Endodermal cell (in vitro differentiated cells): Measurements from ENCODE around the gene BCL6. TPM values are rescaled to one million over a fixed set of nuclear protein-coding genes. Genes with fewer than 3 reads are reported as not detected.
A peak's percentile ranks its signal among the peaks of the same experiment; 100 is the strongest.

Experiments used
- DNase-seq: peaks from one replicate; pipeline ENCODE4 v3.0.0-alpha.2; 2017
- H3K27ac ChIP-seq: 2 replicates; pipeline ENCODE4 v1.5.1; 2013; ENCODE audit warnings: mild to moderate bottlenecking, low read depth, low read length, moderate library complexity
- H3K27me3 ChIP-seq: 2 replicates; pipeline ENCODE4 v1.6.1; 2013; ENCODE audit warnings: mild to moderate bottlenecking, low read length, moderate library complexity; ENCODE audit not compliant: insufficient read depth, control insufficient read depth, poor library complexity, severe bottlenecking
- H3K36me3 ChIP-seq: 2 replicates; pipeline ENCODE4 v1.7.0; 2013; ENCODE audit warnings: mild to moderate bottlenecking, low read length, moderate library complexity; ENCODE audit not compliant: control insufficient read depth, insufficient read depth
- H3K4me1 ChIP-seq: one replicate; pipeline ENCODE4 v1.7.0; 2013; ENCODE audit warnings: low read length; ENCODE audit not compliant: control insufficient read depth, insufficient read depth
- H3K4me3 ChIP-seq: 2 replicates; pipeline ENCODE4 v1.5.1; 2013; ENCODE audit warnings: mild to moderate bottlenecking, low read length, moderate library complexity
- H3K9ac ChIP-seq: 2 replicates; pipeline ENCODE4 v1.6.1; 2013; ENCODE audit warnings: mild to moderate bottlenecking, low read length, moderate library complexity; ENCODE audit not compliant: poor library complexity, severe bottlenecking; ENCODE audit errors: extremely low read depth
- H3K9me3 ChIP-seq: 2 replicates; pipeline ENCODE4 v1.6.1; 2013; ENCODE audit warnings: mild to moderate bottlenecking, low read length, moderate library complexity; ENCODE audit not compliant: control insufficient read depth
- H3K27ac Mint-ChIP-seq: 2 replicates; pipeline ENCODE4 v1.8.0; 2020; ENCODE audit warnings: mixed read lengths
- H3K27me3 Mint-ChIP-seq: 2 replicates; pipeline ENCODE4 v1.8.0; 2021; ENCODE audit warnings: mild to moderate bottlenecking, mixed read lengths; ENCODE audit not compliant: insufficient read depth
- H3K36me3 Mint-ChIP-seq: 2 replicates; pipeline ENCODE4 v1.8.0; 2020; ENCODE audit warnings: low read depth, mixed read lengths
- H3K4me1 Mint-ChIP-seq: 2 replicates; pipeline ENCODE4 v1.8.0; 2020; ENCODE audit warnings: mixed read lengths
- H3K4me3 Mint-ChIP-seq: 2 replicates; pipeline ENCODE4 v1.8.0; 2020; ENCODE audit warnings: mild to moderate bottlenecking, moderate library complexity, mixed read lengths
- H3K9me3 Mint-ChIP-seq: 2 replicates; pipeline ENCODE4 v1.8.0; 2020; ENCODE audit warnings: mild to moderate bottlenecking, mixed read lengths
- CTCF ChIP-seq: fragments of 200-600 bp; sonication (generic); conservative IDR thresholded peaks from 2 replicates; pipeline ENCODE4 v1.5.0; 2021; ENCODE audit warnings: antibody characterized with exemption, mild to moderate bottlenecking
- WGBS, 2 experiments: methylation state at CpG; one replicate each; pipeline versions ENCODE4 v1.1.5 to v1.1.7; 2013; ENCODE audit warnings: missing lambda C conversion rate in 2 of 2, mixed read lengths in 1 of 2; ENCODE audit not compliant: insufficient coverage in 1 of 2, insufficient read length in 1 of 2; 5-methylcytosine and 5-hydroxymethylcytosine counted together
- total RNA-seq, 2 donors: library from RNA; stranded (reverse); fragmentation: NEBNext Ultra II Directional in 1 of 2; extraction: Animal tissue kit (Norgen Biotek cat#: 25700) in 1 of 2; gene quantifications; 2 replicates in 1 of 2; 3 replicates in 1 of 2; pipeline ENCODE4 v1.2.1, GENCODE V29; 2021

The BCL6 gene
- total RNA-seq, 2 donors from 2014 or later, result 3.8 to 3.9 TPM

DNA sequence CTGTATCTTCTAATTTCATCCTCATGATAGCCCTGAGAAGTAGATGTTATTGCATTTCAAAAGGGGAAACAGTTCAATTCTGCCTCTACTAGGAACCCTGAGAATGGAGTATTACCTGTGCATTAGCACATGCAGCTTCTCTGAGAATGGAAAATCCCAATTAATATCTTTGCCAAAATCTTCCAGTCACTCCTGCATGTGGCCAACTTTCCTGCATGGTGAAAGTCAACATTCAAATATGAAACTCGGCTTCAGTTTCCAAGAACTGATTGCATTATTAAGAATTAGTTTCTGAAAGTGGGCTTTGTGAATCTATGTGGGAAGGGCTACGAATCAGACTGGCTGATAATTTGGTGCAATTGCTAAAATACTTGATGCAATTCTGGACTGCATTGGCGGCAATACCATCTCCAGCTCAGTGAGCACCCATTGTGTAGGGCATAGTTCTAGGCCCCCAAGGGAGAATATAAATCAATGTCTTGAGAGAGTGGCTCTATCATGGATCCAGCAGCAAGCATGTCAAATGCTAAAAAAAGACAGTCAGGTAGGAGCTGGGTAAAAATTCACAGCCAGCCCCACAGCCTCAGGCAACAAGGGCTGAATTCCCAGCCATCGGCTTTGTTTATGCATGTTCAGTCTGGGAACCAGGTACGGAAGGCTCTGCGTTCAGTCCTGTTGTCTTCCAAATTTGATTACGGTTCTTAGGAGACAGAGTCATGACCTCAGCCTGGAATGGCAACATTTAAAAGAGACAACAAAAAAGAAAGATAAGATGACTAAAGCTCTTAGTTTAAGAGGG lies 18.8 kb upstream of the BCL6 start:
- peaks cover 40% of the 10 kb centered on the region for H3K27me3 ChIP-seq
- WGBS, 2 experiments, result 83 to 84% methylated on average over 6 to 7 of the region's 7 CpGs
- DNase-seq, result no peak
- Mint-ChIP-seq H3K27me3 (peaks cover 34% of the 10 kb centered on the region), H3K4me3 (no peak overlapping the region), H3K36me3 (no peaks in the 10 kb centered on the region), H3K9me3 (no peaks in the 10 kb centered on the region), H3K27ac (peak overlapping the region; percentile 2), H3K4me1 (peaks cover 39% of the 10 kb centered on the region)
- no peak overlapping the region for H3K27ac ChIP-seq
- H3K36me3 ChIP-seq, result no peaks in the 10 kb centered on the region
- peaks cover 11% of the 10 kb centered on the region for H3K4me1 ChIP-seq
- H3K4me3 ChIP-seq, result no peak overlapping the region
- no peak overlapping the region for H3K9ac ChIP-seq
- H3K9me3 ChIP-seq, result no peaks in the 10 kb centered on the region
- TF ChIP-seq CTCF, result no peak

- no peak overlapping the region for H3K27ac ChIP-seq
- peaks cover 39% of the 10 kb centered on the region for H3K4me1 Mint-ChIP-seq
- WGBS, 2 experiments, result 80% methylated on average over 1 of the region's 2 CpGs; no CpG with 5 or more reads in 1 of the 2 experiments
- H3K9me3 ChIP-seq, result no peaks in the 10 kb centered on the region
- H3K27ac Mint-ChIP-seq, result no peak overlapping the region
- H3K36me3 Mint-ChIP-seq, result no peaks in the 10 kb centered on the region
- peaks cover 11% of the 10 kb centered on the region for H3K4me1 ChIP-seq
- H3K9ac ChIP-seq, result no peak overlapping the region
- H3K4me3 Mint-ChIP-seq, result no peak overlapping the region
- H3K36me3 ChIP-seq, result no peaks in the 10 kb centered on the region
- TF ChIP-seq CTCF, result no peak
- H3K9me3 Mint-ChIP-seq, result no peaks in the 10 kb centered on the region
- peaks cover 41% of the 10 kb centered on the region for H3K27me3 Mint-ChIP-seq
- peaks cover 50% of the 10 kb centered on the region for H3K27me3 ChIP-seq
- no peak overlapping the region for H3K4me3 ChIP-seq
- no peak for DNase-seq
These were observed 17.5 kb upstream of the BCL6 start for GRCh38 chr3:187762792-187763191.

GRCh38 chr3:187759601-187760000 lies 14.3 kb upstream of the BCL6 start:
- Histone ChIP-seq H3K27ac (no peak overlapping the region), H3K27me3 (peaks cover 44% of the 10 kb centered on the region), H3K4me3 (no peak overlapping the region), H3K36me3 (no peaks in the 10 kb centered on the region), H3K4me1 (peaks cover 11% of the 10 kb centered on the region), H3K9me3 (no peaks in the 10 kb centered on the region), H3K9ac (no peak overlapping the region)
- peaks cover 41% of the 10 kb centered on the region for H3K27me3 Mint-ChIP-seq
- H3K27ac Mint-ChIP-seq, result no peak overlapping the region
- H3K36me3 Mint-ChIP-seq, result no peaks in the 10 kb centered on the region
- no peak for DNase-seq
- H3K4me3 Mint-ChIP-seq, result no peak overlapping the region
- TF ChIP-seq CTCF, result no peak
- H3K4me1 Mint-ChIP-seq, result peaks cover 33% of the 10 kb centered on the region
- no peaks in the 10 kb centered on the region for H3K9me3 Mint-ChIP-seq
- WGBS, 2 experiments, result 97 to 100% methylated on average over 1 of the region's 2 CpGs
